HCEC 1CT (cell line): Measurements from ENCODE around the gene MXD4.

ENCODE experiments used
- DNase-seq: peaks from one replicate; pipeline ENCODE4 v3.0.0-alpha.2; 2017

MXD4 gene

GRCh38 chr4:2274320-2275043 lies 12.6 kb upstream of the MXD4 start:
- no peak for DNase-seq

GRCh38 chr4:2273657-2274319 lies 11.9 kb upstream of the MXD4 start:
- DNase-seq, result no peak

- DNase-seq, result no peak
Measured at GRCh38 chr4:2273221-2273620, 11.3 kb upstream of the MXD4 start.

GRCh38 chr4:2272828-2273120 lies 10.9 kb upstream of the MXD4 start:
- no peak for DNase-seq

- no peak for DNase-seq
Measured at GRCh38 chr4:2272026-2272827, 10.3 kb upstream of the MXD4 start.

- no peak for DNase-seq
Measured at GRCh38 chr4:2271279-2272025, 9.5 kb upstream of the MXD4 start.

- no peak for DNase-seq
Measured at GRCh38 chr4:2270341-2271165, 8.6 kb upstream of the MXD4 start.

- no peak for DNase-seq
Measured at GRCh38 chr4:2269618-2270163, 7.8 kb upstream of the MXD4 start.

GRCh38 chr4:2269206-2269531 lies 7.3 kb upstream of the MXD4 start:
- no peak for DNase-seq

- no peak for DNase-seq
Measured at GRCh38 chr4:2268357-2269205, 6.7 kb upstream of the MXD4 start.

GRCh38 chr4:2267841-2268240 lies 5.9 kb upstream of the MXD4 start:
- no peak for DNase-seq

GRCh38 chr4:2267320-2267811 lies 5.5 kb upstream of the MXD4 start:
- DNase-seq, result no peak

- DNase-seq, result no peak
Measured at GRCh38 chr4:2266821-2267220, 4.9 kb upstream of the MXD4 start.

- no peak for DNase-seq
Measured at GRCh38 chr4:2266181-2266580, 4.3 kb upstream of the MXD4 start.

GRCh38 chr4:2265113-2266110 lies 3.5 kb upstream of the MXD4 start:
- no peak for DNase-seq

GRCh38 chr4:2264481-2265041 lies 2.7 kb upstream of the MXD4 start:
- DNase-seq, result no peak

- no peak for DNase-seq
Measured at GRCh38 chr4:2263926-2264321, 2.0 kb upstream of the MXD4 start.

- DNase-seq, result no peak
Measured at GRCh38 chr4:2262944-2263250, 988 bp upstream of the MXD4 start.

GRCh38 chr4:2262145-2262943 lies 435 bp upstream of the MXD4 start:
- DNase-seq, result peak; percentile 98
